ENCODE data around the gene PCDHB4.
"Not testable (repeated sequence)": the region's sequence is repeated elsewhere in the genome, so short reads cannot be mapped to it uniquely, and the experiment has no call there.

PCDHB4 gene

DNA sequence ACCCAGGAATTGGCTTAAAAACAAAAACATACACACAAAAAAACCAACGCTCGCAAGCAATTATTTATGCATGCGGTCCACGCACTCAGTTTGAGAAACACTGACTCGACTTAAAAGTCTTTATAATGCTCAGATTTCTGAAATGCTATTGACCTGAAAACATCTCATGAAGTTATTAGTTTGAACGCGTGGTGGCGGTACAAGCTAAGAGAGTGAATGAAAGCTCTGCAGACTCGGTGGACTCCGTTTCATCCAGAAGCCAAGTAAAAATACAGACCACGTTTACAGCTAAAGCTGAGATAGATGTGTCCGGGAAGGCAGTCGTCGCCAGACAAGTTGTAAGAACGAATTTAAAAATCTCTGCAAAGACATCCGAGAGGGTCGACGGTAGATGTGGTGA, 28.2 kb downstream of the PCDHB4 start, which contains the start of gene PCDHB6:
PCDHB6 (plus strand) TSS at position 246 of the 400 bp plus-strand sequence. CDS start 201 bp downstream, outside the sequence.
- no peak for DNase-seq (ENCODE audit: extremely low read depth in 1 of 2, low read depth in 1 of 2)

DNA sequence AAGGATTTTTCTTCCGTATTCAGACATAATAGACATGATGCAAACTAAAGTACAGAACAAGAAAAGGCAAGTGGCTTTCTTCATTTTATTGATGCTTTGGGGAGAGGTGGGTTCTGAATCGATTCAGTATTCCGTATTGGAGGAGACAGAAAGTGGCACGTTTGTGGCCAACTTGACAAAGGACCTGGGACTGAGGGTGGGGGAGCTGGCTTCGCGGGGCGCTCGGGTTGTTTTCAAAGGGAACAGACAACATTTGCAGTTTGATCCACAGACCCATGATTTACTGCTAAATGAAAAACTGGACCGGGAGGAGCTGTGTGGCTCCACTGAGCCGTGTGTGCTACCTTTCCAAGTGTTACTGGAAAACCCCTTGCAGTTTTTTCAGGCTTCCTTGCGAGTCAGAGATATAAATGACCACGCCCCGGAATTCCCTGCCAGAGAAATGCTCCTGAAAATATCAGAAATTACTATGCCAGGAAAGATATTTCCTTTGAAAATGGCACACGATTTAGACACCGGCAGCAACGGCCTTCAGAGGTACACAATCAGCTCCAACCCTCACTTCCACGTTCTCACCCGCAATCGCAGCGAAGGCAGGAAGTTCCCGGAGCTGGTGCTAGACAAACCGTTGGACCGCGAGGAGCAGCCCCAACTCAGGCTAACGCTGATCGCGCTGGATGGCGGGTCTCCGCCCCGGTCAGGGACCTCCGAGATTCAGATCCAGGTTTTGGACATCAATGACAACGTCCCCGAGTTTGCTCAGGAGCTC, 28.8 kb downstream of the PCDHB4 start:
- no peak for DNase-seq (ENCODE audit: extremely low read depth in 1 of 2, low read depth in 1 of 2)

DNA sequence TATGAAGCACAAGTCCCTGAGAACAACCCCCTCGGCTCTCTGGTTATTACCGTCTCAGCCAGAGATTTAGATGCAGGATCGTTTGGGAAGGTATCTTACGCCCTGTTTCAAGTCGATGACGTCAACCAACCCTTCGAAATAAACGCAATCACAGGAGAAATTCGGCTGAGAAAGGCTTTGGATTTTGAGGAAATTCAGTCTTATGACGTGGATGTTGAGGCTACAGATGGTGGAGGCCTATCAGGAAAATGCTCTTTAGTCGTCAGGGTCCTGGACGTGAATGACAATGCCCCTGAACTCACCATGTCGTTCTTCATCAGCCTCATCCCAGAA, 29.3 kb downstream of the PCDHB4 start:
- DNase-seq (ENCODE audit: extremely low read depth in 1 of 2, low read depth in 1 of 2) = no peak

DNA sequence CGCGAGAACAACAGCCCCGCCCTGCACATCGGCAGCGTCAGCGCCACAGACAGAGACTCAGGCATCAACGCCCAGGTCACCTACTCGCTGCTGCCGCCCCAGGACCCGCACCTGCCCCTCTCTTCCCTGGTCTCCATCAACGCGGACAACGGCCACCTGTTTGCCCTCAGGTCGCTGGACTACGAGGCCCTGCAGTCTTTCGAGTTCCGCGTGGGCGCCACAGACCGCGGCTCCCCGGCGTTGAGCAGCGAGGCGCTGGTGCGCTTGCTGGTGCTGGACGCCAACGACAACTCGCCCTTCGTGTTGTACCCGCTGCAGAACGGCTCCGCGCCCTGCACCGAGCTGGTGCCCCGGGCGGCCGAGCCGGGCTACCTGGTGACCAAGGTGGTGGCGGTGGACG, 30.0 kb downstream of the PCDHB4 start:
- DNase-seq (ENCODE audit: extremely low read depth in 1 of 2, low read depth in 1 of 2) = not testable (repeated sequence)

DNA sequence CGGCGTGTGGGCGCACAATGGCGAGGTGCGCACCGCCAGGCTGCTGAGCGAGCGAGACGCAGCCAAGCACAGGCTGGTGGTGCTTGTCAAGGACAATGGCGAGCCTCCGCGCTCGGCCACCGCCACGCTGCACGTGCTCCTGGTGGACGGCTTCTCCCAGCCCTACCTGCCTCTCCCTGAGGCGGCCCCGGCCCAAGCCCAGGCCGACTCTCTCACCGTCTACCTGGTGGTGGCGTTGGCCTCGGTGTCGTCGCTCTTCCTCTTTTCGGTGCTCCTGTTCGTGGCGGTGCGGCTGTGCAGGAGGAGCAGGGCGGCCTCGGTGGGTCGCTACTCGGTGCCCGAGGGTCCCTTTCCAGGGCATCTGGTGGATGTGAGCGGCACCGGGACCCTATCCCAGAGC, 30.5 kb downstream of the PCDHB4 start:
- DNase-seq (ENCODE audit: extremely low read depth in 1 of 2, low read depth in 1 of 2) = not testable (repeated sequence)

DNA sequence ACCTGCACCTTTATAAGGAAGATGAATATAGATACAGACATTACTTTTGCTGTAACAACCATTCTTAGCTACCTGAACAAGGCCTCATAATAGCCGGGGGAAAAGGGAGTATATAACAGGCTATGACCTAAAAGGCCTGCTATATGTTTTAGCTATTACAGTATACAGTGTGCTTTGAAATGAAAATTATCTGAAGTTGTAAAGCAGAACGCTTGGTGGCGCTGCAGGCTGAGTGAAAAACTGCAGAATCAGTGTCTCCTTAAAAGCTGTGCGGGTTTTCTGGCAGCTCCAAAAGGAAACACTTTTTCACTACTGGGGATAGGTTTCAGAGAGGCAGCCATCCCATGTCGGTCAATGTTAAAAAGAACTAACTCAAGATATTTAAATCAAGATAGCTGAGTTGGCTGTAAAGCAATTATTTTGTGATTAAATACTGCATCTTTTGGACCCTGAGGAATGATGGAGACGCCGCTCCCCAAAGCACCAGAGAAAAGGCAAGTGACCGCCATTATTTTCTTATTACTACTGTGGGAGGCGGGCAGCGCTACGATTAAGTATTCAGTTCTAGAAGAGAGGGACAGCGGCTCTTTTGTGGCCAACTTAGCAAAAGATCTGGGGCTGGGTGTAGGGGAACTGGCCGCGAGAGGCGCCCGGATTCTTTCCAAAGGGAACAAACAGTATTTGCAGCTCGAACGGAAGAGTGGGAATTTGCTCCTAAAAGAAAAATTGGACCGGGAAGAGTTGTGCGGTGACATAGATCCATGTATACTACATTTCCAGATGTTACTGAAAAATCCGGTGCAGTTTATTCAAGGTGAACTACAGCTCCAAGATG, 34.1 kb downstream of the PCDHB4 start:
- DNase-seq (ENCODE audit: extremely low read depth in 1 of 2, low read depth in 1 of 2) = no peak

DNA sequence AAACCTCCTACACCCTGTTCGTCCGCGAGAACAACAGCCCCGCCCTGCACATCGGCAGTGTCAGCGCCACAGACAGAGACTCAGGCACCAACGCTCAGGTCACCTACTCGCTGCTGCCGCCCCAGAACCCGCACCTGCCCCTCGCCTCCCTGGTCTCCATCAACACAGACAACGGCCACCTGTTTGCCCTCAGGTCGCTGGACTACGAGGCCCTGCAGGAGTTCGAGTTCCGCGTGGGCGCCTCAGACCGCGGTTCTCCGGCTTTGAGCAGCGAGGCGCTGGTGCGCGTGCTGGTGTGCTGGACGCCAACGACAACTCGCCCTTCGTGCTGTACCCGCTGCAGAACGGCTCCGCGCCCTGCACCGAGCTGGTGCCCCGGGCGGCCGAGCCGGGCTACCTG, 35.7 kb downstream of the PCDHB4 start:
- DNase-seq (ENCODE audit: extremely low read depth in 1 of 2, low read depth in 1 of 2) = not testable (repeated sequence)

DNA sequence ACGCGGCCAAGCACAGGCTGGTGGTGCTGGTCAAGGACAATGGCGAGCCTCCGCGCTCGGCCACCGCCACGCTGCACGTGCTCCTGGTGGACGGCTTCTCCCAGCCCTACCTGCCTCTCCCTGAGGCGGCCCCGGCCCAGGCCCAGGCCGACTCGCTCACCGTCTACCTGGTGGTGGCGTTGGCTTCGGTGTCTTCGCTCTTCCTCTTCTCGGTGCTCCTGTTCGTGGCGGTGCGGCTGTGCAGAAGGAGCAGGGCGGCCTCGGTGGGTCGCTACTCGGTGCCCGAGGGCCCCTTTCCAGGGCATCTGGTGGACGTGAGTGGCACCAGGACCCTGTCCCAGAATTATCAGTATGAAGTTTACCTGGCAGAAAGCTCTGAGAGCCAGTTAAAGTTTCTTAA, 36.3 kb downstream of the PCDHB4 start:
- not testable (repeated sequence) for DNase-seq (ENCODE audit: extremely low read depth in 1 of 2, low read depth in 1 of 2)

DNA sequence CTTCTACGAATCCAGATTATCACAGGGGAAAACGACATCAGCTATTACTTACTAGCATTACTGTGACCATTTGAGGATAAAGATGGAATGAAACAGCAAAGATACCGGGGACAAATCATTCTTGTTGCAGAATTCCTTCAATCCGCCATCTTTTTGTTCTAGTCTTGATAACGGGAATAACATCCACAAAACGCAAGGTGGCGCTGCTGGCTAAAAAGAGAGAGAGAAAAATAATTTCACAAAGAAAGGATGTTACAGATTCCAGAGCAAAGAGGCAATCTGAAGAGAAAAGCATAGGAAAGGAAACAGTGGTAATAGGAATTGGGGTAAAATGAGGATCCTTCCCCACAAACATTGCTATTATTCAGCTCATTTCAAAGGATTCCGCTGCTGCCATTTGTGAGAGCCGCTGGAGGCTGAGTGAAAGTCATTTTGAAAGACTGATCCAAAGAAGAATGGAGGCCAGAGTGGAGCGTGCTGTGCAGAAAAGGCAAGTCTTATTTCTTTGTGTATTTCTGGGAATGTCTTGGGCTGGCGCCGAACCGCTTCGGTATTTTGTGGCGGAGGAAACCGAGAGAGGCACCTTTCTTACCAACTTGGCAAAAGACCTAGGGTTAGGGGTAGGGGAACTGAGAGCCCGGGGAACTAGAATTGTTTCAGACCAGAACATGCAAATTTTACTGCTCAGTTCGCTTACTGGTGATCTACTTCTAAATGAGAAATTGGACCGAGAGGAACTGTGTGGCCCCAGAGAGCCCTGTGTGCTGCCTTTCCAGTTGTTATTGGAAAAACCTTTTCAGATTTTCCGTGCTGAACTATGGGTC, 51.0 kb downstream of the PCDHB4 start, which contains the start of gene PCDHB7:
PCDHB7 (plus strand) TSS at position 264 of the 824 bp plus-strand sequence; CDS start at position 456, 192 bp downstream.
- DNase-seq (ENCODE audit: extremely low read depth in 1 of 2, low read depth in 1 of 2) = no peak

DNA sequence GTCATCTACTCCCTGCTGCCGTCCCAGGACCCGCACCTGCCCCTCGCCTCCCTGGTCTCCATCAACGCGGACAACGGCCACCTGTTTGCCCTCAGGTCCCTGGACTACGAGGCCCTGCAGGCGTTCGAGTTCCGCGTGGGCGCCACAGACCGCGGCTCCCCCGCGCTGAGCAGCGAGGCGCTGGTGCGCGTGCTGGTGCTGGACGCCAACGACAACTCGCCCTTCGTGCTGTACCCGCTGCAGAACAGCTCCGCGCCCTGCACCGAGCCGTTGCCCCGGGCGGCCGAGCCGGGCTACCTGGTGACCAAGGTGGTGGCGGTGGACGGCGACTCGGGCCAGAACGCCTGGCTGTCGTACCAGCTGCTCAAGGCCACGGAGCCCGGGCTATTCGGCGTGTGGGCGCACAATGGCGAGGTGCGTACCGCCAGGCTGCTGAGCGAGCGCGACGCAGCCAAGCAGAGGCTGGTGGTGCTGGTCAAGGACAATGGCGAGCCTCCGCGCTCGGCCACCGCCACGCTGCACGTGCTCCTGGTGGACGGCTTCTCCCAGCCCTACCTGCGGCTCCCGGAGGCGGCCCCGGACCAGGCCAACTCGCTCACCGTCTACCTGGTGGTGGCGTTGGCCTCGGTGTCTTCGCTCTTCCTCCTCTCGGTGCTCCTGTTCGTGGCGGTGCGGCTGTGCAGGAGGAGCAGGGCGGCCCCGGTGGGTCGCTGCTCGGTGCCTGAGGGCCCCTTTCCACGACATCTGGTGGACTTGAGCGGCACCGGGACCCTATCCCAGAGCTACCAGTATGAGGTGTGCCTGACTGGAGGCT, 52.9 kb downstream of the PCDHB4 start:
- not testable (repeated sequence) for DNase-seq (ENCODE audit: extremely low read depth in 1 of 2, low read depth in 1 of 2)

Data from activated CD8-positive, alpha-beta memory T cell treated with anti-CD3 and anti-CD28 coated beads for 1 hour (primary cell).